Mesendoderm (in vitro differentiated cells): ENCODE results near the gene CCDC91.

Experiments
- DNase-seq: peaks from one replicate; pipeline ENCODE4 v3.0.0; 2013
- H2AK5ac ChIP-seq: 2 replicates; pipeline ENCODE4 v1.6.1; 2013; ENCODE audit warnings: low read length, inconsistent platforms
- H2BK120ac ChIP-seq: 2 replicates; pipeline ENCODE4 v1.6.1; 2013; ENCODE audit warnings: low read depth, mild to moderate bottlenecking, low read length, moderate library complexity, mixed read lengths
- H2BK15ac ChIP-seq: replicated peaks from 2 replicates; pipeline ENCODE4 v1.6.1; 2013; ENCODE audit warnings: low read depth, mild to moderate bottlenecking, moderate library complexity
- H2BK5ac ChIP-seq: 2 replicates; pipeline ENCODE4 v1.6.1; 2013; ENCODE audit warnings: low read length, inconsistent platforms
- H3K18ac ChIP-seq: 2 replicates; pipeline ENCODE4 v1.6.1; 2013; ENCODE audit warnings: mild to moderate bottlenecking, low read length, mixed read lengths
- H3K23ac ChIP-seq: one replicate; pipeline ENCODE4 v1.6.1; 2013; ENCODE audit warnings: low read length
- H3K27ac ChIP-seq: 2 replicates; pipeline ENCODE4 v1.5.1; 2013; ENCODE audit warnings: low read depth, mild to moderate bottlenecking, inconsistent platforms, low read length, moderate library complexity
- H3K27me3 ChIP-seq: 2 replicates; pipeline ENCODE4 v1.6.1; 2013; ENCODE audit warnings: low read length, control low read depth, mild to moderate bottlenecking, inconsistent platforms; ENCODE audit not compliant: insufficient read depth, poor library complexity
- H3K36me3 ChIP-seq: 2 replicates; pipeline ENCODE4 v1.6.1; 2013; ENCODE audit warnings: low read length, inconsistent platforms; ENCODE audit not compliant: control insufficient read depth, insufficient read depth
- H3K4ac ChIP-seq: one replicate; pipeline ENCODE4 v1.6.1; 2013; ENCODE audit warnings: low read depth, mild to moderate bottlenecking, low read length, moderate library complexity
- H3K4me1 ChIP-seq: 2 replicates; pipeline ENCODE4 v1.6.1; 2013; ENCODE audit warnings: low read depth, low read length, inconsistent platforms; ENCODE audit not compliant: control insufficient read depth
- H3K4me2 ChIP-seq: 2 replicates; pipeline ENCODE4 v1.6.1; 2013; ENCODE audit warnings: low read length
- H3K4me3 ChIP-seq: 2 replicates; pipeline ENCODE4 v1.5.1; 2013; ENCODE audit warnings: mild to moderate bottlenecking, low read length
- H3K56ac ChIP-seq: one replicate; pipeline ENCODE4 v1.6.1; 2013; ENCODE audit warnings: low read length
- H3K79me1 ChIP-seq: 2 replicates; pipeline ENCODE4 v1.6.1; 2013; ENCODE audit warnings: low read length, inconsistent platforms
- H3K79me2 ChIP-seq: 2 replicates; pipeline ENCODE4 v1.6.1; 2013; ENCODE audit warnings: mild to moderate bottlenecking, low read length; ENCODE audit not compliant: control insufficient read depth, insufficient read depth
- H3K9ac ChIP-seq: 2 replicates; pipeline ENCODE4 v1.6.1; 2013; ENCODE audit warnings: low read length, inconsistent platforms
- H4K5ac ChIP-seq: one replicate; pipeline ENCODE4 v1.6.1; 2013; ENCODE audit warnings: low read length
- H4K8ac ChIP-seq: one replicate; pipeline ENCODE4 v1.6.1; 2013; ENCODE audit warnings: low read depth, mild to moderate bottlenecking, control low read depth, low read length, moderate library complexity
- WGBS: extraction: QIAGEN DNeasy Blood & Tissue Kit; methylation state at CpG from one replicate; pipeline ENCODE4 v1.1.7; 2013; ENCODE audit warnings: low lambda C conversion rate, missing lambda C conversion rate; ENCODE audit not compliant: insufficient coverage; ENCODE audit errors: extremely low coverage; 5-methylcytosine and 5-hydroxymethylcytosine counted together

The CCDC91 gene

GRCh38 chr12:28527631-28528249 lies 337.5 kb downstream of the CCDC91 start:
- Histone ChIP-seq H3K36me3 (no peaks in the 10 kb centered on the region), H4K5ac (no peak overlapping the region), H3K27ac (no peak overlapping the region), H3K18ac (no peak overlapping the region), H4K8ac (no peak overlapping the region), H3K27me3 (no peaks in the 10 kb centered on the region), H3K4ac (no peak overlapping the region), H3K4me3 (no peak overlapping the region), H3K79me2 (no peaks in the 10 kb centered on the region), H3K79me1 (no peaks in the 10 kb centered on the region), H3K4me2 (no peak overlapping the region), H3K4me1 (no peaks in the 10 kb centered on the region), H2BK120ac (no peak overlapping the region), H3K56ac (no peak overlapping the region), H3K9ac (no peak overlapping the region), H2BK5ac (no peak overlapping the region), H2BK15ac (no peak overlapping the region), H3K23ac (no peak overlapping the region), H2AK5ac (no peak overlapping the region)
- no peak for DNase-seq
- WGBS = no CpG with 5 or more reads among the region's 5 CpGs

DNA sequence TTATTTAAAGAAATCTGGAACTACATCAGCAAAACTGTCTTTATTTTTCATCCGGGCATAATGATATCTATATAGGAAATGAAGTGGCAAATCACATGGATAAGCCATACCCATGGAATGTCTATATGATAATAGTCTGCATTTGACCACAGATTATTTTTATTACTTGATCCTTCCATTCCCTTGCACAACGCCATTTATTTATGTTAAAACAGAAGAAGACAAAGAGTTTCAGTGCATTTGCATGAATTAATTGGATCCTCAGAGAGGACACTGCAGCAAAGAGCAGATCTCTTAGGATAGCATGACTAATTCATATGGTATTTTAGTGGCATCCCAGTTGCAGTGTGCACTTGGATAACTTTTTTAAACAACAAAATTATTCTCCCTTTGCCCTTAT lies 345.0 kb downstream of the CCDC91 start:
- WGBS = no CpG with 5 or more reads among the region's 2 CpGs

DNA sequence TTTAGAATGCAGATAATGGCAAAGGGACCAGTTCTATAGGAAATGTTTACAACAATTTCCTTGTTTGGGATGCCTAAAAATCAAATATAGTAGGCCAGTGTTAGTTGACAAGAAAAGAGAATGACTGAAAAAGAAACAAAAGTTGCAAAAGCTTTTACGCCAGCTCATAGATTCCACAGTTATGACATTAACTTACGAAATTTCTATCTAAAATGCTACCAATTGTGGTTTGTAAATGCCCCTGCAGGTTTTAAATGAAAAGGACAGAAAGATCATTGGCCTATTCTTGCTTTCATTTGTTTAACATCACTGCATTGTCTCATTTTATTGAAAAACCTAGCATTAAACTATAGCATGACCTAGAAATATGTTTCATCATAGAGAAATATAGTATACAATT lies 345.8 kb downstream of the CCDC91 start:
- Histone ChIP-seq H3K27ac (no peak overlapping the region), H3K23ac (no peak overlapping the region)
- no peak for DNase-seq

More for the DNA sequence above, 345.0 kb downstream of the CCDC91 start:
- no peaks in the 10 kb centered on the region for H3K27me3 ChIP-seq
- H3K36me3 ChIP-seq = no peaks in the 10 kb centered on the region
- no peak overlapping the region for H2BK15ac ChIP-seq
- H3K4me3 ChIP-seq = no peak overlapping the region
- H3K18ac ChIP-seq = no peak overlapping the region
- no peak overlapping the region for H3K4ac ChIP-seq
- peak; percentile 7 for DNase-seq
- H4K5ac ChIP-seq = no peak overlapping the region
- H3K27ac ChIP-seq = no peak overlapping the region
- no peaks in the 10 kb centered on the region for H3K4me1 ChIP-seq
- H2BK120ac ChIP-seq = no peak overlapping the region
- H4K8ac ChIP-seq = no peak overlapping the region
- H3K9ac ChIP-seq = no peak overlapping the region
- no peaks in the 10 kb centered on the region for H3K79me2 ChIP-seq
- no peak overlapping the region for H2AK5ac ChIP-seq
- no peak overlapping the region for H3K23ac ChIP-seq
- H3K79me1 ChIP-seq = no peaks in the 10 kb centered on the region
- no peak overlapping the region for H2BK5ac ChIP-seq
- no peak overlapping the region for H3K4me2 ChIP-seq
- no peak overlapping the region for H3K56ac ChIP-seq

GRCh38 chr12:28537474-28537873 lies 347.2 kb downstream of the CCDC91 start:
- Histone ChIP-seq H3K79me1 (no peaks in the 10 kb centered on the region), H3K79me2 (no peaks in the 10 kb centered on the region), H2BK120ac (no peak overlapping the region), H3K4me2 (no peak overlapping the region), H3K4ac (no peak overlapping the region), H3K9ac (no peak overlapping the region), H3K23ac (no peak overlapping the region), H3K27me3 (no peaks in the 10 kb centered on the region), H4K8ac (no peak overlapping the region), H3K27ac (no peak overlapping the region), H3K4me1 (no peaks in the 10 kb centered on the region), H2AK5ac (no peak overlapping the region), H3K36me3 (no peaks in the 10 kb centered on the region), H3K4me3 (no peak overlapping the region), H2BK15ac (no peak overlapping the region), H2BK5ac (no peak overlapping the region), H3K18ac (no peak overlapping the region), H4K5ac (no peak overlapping the region), H3K56ac (no peak overlapping the region)
- WGBS = no CpG with 5 or more reads among the region's 1 CpG
- DNase-seq = no peak

More for the DNA sequence above, 345.8 kb downstream of the CCDC91 start:
- Histone ChIP-seq H4K5ac (no peak overlapping the region), H3K79me1 (no peaks in the 10 kb centered on the region), H3K27me3 (no peaks in the 10 kb centered on the region), H2AK5ac (no peak overlapping the region), H3K18ac (no peak overlapping the region), H2BK120ac (no peak overlapping the region), H2BK5ac (no peak overlapping the region), H2BK15ac (no peak overlapping the region), H4K8ac (no peak overlapping the region), H3K36me3 (no peaks in the 10 kb centered on the region), H3K56ac (no peak overlapping the region), H3K9ac (no peak overlapping the region), H3K79me2 (no peaks in the 10 kb centered on the region), H3K4ac (no peak overlapping the region), H3K4me1 (no peaks in the 10 kb centered on the region), H3K4me2 (no peak overlapping the region), H3K4me3 (no peak overlapping the region)
- no CpG with 5 or more reads among the region's 2 CpGs for WGBS

DNA sequence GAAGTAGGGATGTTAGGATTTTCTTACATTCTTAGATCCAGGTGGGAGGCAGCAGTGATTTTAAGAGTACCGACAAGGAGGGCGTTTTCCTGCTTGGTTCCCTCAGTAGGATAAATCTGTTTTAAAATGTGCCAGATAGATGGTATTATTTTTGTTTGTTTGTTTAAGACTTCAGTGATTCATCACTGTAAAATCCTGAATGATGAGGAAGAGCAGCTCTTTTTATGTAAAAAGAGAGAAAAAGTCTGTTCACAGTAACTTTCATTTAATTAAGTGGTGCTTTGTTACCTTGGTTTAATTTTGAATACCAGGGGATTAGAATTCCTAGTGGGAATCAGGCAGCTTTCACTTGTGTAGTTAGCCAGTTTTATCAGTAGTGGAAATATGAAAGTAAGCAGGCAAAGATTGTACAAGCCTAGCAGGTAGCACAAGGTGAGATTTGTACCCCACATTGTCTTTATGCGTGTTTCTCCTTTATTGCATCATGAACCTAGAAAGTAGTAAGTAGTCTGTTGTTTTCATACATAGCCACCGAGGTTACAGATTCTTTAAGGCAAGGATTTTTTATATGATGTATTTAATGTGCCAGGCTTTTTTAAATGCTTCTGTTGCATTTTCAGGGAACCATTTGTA lies 349.6 kb downstream of the CCDC91 start:
- Histone ChIP-seq H3K27ac (no peak overlapping the region), H3K18ac (no peak overlapping the region), H3K79me1 (no peaks in the 10 kb centered on the region), H3K4ac (no peak overlapping the region), H3K36me3 (no peaks in the 10 kb centered on the region), H2BK5ac (no peak overlapping the region), H3K27me3 (no peaks in the 10 kb centered on the region), H4K5ac (no peak overlapping the region), H2BK120ac (no peak overlapping the region), H4K8ac (no peak overlapping the region), H3K23ac (no peak overlapping the region), H2BK15ac (no peak overlapping the region), H3K79me2 (no peaks in the 10 kb centered on the region), H2AK5ac (no peak overlapping the region), H3K4me3 (no peak overlapping the region), H3K56ac (no peak overlapping the region), H3K4me1 (no peaks in the 10 kb centered on the region), H3K4me2 (no peak overlapping the region), H3K9ac (no peak overlapping the region)
- DNase-seq = no peak
- WGBS = no CpG with 5 or more reads among the region's 4 CpGs

DNA sequence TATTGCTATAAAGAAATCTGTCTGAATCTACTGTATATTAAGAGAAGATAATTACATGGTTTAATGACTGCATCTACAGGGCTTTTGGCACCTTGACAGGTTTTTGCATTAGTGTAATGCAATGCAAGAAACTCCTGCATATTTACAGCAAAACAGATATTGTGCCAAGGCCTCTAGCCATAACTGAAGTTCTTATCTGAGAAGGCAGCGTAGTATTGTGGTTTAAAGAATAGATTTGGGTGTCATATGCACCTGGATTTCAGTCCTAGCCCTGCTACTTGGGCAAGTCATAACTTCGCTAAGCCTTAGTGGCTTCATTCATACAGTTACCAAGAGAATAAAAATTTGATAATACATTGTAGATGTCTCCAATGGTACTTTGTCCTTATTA lies 350.1 kb downstream of the CCDC91 start:
- Histone ChIP-seq H3K9ac (no peak overlapping the region), H3K23ac (no peak overlapping the region), H3K4ac (no peak overlapping the region), H3K4me1 (no peaks in the 10 kb centered on the region), H2BK120ac (no peak overlapping the region), H4K5ac (no peak overlapping the region), H3K27me3 (no peaks in the 10 kb centered on the region), H2AK5ac (no peak overlapping the region), H3K79me2 (no peaks in the 10 kb centered on the region), H3K18ac (no peak overlapping the region), H3K36me3 (no peaks in the 10 kb centered on the region), H2BK15ac (no peak overlapping the region), H3K27ac (no peak overlapping the region), H2BK5ac (no peak overlapping the region), H3K79me1 (no peaks in the 10 kb centered on the region), H3K4me2 (no peak overlapping the region), H3K56ac (no peak overlapping the region), H4K8ac (no peak overlapping the region), H3K4me3 (no peak overlapping the region)
- no CpG with 5 or more reads among the region's 2 CpGs for WGBS
- DNase-seq = no peak
